Islet precursor cell (in vitro differentiated cells): ENCODE measurements around the gene CERS6.
A peak's percentile ranks its signal among the peaks of the same experiment; 100 is the strongest.

ENCODE experiments used
- DNase-seq: peaks from one replicate; pipeline ENCODE4 v3.0.0-alpha.2; 2018

The CERS6 gene

DNA sequence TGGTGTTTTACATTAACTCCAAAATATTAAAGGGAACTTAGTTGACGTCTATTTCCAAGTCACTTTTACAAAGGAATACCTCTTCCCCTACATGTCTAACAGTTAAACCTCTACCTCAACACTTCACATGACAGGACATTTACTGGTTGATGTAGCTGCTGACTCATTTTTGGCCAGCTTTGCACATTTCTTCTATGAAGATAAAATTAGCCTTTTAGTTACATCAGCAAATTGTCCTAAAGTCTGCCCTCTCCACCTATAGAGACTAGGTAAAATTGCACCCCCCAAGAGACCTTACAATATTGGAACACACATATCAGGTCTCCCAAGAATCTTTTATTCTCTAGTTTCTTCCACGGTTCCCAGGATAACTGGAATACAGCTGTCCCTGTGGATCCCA lies 10.1 kb upstream of the CERS6 start:
- DNase-seq = no peak

DNA sequence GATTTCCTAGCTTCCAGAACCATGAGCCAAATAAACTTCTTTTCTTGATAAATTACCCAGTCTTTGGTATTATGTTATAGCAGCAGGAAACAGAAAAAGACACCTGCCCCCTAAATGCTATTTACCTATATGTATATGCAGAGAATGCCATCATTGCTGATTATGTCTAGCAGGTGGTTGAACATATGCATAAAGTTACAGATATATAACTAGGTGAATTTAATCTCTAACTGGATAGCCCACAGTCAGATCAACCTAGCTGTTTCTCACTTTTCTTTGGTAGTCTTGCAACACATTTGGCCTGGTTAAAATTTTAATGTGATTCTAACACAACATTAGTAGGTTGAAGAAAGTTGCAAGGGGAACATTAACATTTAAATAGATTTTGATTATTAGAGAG lies 7.1 kb upstream of the CERS6 start:
- DNase-seq = no peak

DNA sequence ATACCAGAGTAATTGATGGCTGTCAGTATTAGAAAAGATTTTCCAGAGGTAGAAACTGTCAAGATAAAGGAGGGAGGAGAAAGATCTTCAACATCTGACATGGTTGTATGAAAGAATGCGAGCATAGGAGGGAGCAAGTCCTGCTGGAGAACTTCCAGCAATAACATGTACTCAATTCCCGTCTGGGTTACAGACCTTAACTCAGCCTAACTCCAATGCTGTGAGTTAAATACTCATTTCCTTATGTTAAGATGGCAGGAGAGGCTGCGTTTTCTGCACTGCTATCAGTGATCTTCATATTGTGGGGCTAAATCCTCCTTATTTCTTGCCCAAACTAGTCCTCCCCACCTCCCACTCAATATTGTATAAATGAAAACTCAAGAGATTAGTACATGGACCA lies 6.7 kb upstream of the CERS6 start:
- no peak for DNase-seq

DNA sequence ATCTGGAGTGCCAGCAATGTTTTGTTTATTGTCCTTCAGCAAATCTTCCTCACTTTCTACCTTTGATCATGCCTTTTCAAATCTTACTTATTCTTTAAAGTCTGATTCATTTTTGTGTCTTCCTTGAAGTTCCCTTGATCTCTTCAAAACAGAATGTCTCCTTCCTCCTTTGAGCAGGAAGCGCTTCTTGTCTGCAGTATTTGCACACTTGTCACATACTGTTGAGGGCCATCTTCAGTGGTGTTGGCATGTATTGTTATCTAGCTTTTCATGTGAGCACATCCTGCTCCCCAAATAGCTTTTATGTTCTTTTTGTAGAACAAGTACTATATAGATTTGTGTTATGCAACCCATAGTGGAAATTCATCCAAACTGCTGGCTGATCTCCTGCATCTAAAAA lies 5.9 kb upstream of the CERS6 start:
- DNase-seq = no peak

DNA sequence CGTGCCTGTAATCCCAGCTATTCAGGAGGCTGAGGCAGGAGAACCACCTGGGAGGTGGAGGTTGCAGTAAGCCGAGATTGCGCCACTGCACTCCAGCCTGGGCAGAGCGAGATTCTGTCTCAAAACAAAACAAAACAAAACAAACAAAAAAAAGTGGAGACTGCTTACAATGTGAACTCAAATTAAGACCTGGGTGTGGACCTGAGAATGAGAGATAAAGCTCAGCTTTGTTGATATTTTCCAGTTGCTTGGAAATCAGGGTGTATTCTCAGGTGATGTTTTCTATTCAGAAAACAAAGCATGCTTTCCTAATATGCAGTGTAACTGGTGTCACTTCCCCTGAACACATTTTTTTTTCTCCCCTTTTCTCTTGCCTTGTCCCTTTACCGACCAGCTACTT lies 5.3 kb upstream of the CERS6 start:
- DNase-seq = no peak

DNA sequence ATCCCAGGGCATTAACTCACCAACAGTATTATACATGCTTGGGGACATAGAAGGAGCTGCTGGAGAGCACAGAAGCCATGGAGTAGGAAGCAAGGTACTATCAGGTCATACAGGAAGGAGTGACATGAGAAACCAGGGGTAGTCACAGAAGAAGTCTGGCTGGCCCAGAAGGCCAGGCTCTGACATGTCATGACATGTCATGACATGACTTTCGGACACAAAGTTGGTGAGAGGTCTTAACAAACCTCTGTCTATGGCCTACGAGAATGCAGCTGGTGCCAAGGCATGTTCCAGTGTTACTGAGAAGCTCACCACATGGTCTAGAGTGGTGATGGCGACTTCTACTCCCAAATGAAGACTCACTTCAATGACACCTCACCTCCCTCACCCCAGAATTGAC lies 3.3 kb upstream of the CERS6 start:
- DNase-seq = no peak

DNA sequence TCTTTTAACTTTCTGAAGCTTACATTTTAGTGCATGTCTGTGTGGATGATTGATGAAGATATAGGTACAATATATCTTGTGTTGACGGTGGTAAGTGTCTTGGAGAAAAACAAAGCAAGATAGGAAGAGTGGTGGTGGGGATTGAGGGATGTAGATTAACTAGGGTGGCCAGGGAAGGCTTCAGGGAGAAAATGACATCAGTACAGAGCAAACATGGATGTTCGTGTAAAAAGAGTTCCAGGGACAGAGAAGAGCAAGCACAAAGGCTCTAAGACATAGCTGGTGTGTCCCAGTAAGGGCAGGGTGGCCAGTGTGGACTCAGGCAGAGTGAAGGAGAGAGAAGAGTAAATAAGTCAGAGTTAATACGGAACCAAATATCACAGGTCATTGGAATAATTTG lies 2.7 kb upstream of the CERS6 start:
- DNase-seq = no peak

DNA sequence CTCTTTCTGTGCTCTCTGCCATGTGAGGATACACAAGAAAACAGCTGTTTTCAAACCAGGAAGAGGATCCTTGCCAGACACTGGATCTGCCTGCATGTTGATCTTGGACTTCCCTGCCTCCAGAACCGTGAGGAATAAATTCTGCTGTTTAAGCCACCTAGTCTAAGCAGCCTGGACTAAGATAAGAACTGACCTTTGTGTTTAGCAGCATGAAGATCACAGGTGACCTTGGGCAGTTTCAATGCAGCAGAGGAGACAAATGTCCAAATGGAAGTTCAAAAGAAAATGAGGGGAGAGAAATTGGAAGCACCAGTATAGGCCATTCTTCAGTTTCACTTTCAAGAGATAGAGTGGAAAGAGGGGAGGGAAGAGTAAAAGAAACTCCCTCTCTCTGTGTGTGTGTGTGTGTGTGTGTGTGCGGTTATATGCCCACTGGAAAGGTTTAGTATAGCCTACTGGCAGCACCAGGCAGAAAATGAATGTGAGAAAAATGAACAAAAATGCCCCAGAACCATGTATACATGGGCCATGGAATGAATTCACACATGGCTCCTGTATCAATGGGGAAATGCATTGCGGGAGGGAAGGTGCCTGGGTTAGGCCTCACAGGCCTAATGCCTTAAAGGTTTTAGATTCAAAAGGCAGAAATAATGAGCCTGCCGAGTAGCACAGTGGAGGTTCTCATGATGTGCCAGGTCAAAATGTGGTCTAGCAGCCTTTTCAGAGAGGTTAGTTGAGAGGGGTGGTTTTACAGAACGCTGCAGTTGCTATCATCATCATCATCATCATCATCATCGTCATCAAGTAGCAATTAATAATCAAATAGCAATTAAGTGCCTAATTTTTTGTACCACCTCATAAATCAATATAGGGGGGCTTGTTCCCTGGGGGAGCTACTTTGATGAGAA lies 1.1 kb upstream of the CERS6 start:
- DNase-seq = no peak

DNA sequence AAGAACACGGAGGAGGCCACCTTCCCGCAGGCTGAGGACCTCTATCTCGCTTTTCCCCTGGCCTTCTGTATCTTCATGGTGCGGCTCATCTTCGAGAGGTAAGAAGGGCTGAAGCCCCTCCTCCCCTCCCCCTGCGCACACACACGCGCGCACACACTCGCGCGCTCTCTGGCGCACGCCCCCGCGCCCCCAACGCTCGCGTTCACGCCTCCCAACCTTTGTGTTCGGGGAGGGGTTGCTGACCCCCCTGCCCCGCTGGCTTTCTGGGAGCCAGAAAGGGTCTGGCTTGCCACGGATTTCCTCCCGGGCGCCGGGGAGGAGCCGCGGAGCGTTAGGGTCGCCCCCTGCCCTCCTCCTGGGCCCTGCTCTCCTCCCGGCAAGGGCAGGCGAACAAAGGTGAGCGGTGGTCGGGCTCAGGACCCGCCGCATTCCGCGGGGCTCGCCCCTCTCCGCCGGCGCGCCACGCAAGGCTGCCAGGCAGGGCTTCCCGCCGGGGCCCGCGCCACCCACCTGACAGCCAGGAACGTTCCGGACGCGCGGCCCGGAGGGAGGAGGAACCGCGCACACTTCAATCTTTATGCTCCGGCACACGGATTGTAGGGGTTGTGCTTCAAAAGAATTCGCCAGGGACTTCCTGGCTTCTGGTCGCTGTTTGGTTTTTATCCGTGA lies 583 bp downstream of the CERS6 start:
- peak; percentile 71 for DNase-seq

DNA sequence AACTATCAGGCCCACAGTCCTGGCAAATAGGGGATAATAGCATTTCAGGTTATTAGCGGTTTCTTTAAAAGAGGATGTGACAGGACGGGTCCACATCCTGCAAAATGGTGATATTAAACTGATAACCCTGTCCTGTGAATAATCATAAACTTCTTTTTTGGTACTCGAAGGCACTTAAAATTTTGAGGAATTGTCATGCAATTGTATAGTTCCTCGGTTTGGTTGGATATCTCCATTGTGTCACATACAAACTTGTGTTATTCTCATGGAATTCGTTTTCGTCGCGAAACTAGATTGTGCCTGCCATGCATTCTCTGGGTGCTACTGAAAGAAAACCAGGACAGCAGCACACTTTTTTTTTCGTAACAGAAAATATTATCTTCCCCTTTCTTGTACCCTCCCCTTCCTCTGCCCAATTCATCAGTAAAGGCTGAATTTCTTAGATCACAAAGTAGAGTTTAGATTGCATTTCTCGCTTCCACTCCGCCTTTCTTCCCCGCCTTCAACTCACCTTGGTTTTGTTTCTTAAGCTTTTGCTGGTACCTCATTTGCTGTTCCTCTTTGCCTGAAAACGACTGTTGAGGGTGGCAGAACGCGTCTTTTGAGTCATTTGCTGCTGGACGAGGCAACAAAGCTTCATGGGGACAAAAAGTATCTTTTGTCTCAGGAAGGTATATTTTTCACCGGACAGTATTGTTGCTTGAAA lies 1.3 kb downstream of the CERS6 start:
- DNase-seq = no peak

DNA sequence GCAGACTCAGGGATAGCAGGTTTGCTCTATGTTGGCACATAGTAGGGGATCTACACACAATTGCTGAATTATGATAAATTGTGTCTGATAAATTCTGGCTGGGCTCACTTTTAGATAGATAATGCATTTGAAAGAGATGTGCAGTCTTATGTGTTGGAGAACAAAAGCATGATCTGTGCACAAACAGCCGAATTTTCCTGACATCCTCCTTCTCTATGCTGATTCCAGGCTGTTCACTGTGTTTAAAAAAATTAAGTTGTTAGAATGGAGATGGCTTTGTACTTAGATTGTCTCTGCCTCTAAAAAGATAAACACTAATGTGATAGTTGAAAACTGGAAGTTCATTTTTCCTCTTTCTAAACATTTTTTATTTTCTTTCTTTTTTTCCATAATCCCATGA lies 2.1 kb downstream of the CERS6 start:
- no peak for DNase-seq

DNA sequence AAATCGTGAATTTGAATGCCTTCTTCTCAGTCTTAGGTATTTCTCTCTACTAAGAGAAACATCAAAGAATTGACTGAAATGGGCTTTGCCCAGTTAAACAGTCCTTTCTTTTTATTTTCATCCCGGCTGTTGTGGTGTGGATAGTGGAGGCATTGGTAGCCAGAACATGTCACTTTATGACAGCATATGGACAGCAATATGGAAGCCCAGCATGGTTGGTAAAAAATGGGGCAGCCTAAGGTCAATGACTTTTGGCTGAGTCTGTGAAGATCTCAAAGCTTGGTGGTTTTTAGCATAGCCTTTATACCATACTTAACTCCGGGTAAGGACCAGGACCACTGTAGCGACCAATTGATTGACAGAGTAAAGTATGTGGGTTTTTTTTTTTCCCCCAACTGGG lies 3.2 kb downstream of the CERS6 start:
- DNase-seq = no peak

DNA sequence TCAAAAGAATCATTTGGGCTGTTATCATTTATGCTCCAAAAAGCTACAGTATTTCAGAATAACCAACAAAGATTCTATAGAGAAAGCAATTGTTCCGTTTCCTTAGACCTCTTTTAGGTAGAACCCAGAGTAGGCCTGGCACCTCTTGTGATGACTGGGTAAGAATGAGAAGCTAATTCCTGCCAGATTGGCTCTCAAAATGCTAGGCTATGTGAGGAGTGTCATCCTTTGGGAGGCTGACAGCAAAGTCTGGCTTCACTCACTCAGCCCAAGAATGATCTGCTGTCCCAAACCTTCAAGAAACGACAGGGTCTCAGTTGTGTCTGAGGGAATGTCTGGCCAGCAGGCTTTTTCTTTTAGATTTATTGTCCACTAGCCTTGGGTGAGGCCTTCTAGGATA lies 4.5 kb downstream of the CERS6 start:
- DNase-seq = peak; percentile 78

DNA sequence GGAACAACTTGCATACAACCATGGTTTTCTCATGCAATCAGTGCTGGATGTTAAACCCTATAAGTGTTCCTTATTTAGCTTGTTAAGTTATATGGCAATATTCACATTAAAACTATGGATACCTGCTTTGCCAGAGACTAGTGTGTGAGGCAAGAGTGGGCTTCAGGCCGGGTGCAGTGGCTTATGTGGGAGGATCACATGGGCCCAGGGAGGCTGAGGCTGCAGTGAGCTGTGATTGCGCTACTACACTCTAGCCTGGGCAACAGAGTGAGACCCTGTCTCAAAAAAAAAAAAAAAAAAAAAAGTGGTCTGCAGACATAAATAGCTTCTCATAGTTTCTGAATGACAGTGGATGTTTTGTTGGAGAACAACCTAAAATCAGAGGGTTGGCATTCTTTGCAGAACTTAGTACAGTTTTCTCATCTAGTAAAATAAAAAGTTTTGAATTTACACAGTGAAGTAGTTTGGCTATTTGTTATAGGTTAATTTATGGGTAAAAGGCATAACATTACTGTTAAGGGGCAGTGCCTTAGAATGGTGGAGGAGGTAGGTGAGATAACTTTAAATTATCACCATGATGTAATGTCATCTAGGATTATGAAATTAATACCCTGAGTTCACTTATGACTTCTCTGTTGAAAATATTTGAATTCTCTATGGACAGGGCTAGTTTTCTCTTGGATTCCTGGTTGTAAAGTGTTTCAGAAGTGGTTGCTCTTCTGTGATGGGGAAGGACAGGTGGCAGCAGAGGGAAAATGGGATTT lies 5.3 kb downstream of the CERS6 start:
- no peak for DNase-seq

DNA sequence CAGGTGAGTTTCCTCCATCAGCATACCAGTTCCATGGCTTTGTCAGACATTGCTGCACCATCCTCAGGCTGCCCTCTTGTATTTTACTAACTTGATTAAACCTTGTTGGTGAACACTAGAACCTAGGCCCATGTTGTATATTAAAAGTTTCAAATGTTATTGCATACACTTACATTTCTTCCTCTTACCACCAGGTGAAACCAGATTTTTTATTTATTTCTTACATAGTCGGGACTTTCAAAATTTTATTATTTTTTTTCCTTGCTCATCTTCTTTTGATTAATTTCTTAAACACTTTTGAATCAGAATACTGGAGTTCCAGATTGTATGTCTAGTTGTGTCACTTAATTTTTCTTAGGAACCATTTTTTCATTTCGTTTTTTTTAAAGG lies 5.9 kb downstream of the CERS6 start:
- no peak for DNase-seq

DNA sequence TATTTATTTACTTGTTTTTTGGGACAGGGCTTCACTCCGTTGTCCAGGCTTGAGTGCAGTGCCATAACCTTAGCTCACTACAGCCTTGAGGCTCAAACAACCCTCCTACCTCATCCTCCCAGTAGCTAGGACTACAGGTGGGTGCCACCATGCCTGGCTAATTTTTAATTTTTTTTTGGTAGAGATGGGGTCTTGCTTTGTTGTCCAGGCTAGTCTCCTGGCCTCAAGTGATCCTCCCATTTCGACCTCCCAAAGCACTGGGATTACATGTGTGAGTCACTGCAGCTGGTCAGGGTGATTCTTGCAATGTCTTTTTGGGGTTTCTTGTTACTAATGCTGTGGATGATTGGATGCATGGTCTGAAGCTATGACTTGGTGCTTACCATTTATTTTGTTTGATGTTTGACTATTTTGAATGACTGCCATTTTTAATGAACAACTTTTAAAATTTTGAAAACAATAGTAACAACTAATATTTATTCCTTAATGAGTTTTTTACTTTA lies 6.5 kb downstream of the CERS6 start:
- no peak for DNase-seq

DNA sequence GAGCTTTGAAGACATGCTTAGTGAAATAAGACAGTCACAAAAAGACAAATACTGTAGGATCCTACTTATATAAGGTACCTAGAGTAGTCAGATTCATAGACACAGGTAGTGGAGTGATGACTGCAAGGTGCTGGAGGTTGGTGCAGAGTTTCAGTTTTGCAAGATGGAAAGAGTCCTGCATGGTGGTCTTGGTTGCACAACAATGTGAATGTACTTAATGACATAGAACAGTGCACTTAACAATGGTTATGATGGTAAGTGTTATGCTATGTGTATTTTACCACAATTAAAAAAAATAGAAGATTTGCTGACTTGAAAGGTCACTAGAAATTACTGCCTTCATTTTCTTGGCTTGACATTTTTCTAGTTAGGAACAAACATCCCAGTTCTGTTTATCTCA lies 9.5 kb downstream of the CERS6 start:
- no peak for DNase-seq

DNA sequence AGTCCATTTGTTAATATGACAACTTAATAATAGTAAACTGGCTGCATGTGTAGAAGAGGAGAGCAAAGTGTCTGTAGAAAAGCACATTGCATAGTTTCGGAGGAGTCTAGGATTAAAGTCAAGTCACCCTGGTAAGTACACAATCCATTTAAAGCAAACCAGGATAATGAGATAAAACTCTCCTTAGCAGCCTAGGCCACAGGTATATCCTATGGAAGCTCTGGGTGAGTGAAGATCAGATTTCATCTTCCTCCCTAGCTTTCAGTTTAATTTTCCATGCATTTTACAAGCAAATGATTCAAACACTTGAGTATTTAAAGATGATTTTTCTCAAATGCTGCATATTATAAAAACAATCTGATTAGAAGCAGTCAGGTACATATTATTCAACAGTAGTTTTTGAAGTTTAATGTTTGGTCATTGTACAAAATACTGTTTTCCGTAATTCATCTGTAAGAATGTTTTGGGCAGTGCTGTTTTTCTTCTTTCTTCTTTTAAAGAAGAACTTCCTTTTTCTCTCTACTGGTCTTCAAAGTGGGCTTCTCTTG lies 10.2 kb downstream of the CERS6 start:
- no peak for DNase-seq

DNA sequence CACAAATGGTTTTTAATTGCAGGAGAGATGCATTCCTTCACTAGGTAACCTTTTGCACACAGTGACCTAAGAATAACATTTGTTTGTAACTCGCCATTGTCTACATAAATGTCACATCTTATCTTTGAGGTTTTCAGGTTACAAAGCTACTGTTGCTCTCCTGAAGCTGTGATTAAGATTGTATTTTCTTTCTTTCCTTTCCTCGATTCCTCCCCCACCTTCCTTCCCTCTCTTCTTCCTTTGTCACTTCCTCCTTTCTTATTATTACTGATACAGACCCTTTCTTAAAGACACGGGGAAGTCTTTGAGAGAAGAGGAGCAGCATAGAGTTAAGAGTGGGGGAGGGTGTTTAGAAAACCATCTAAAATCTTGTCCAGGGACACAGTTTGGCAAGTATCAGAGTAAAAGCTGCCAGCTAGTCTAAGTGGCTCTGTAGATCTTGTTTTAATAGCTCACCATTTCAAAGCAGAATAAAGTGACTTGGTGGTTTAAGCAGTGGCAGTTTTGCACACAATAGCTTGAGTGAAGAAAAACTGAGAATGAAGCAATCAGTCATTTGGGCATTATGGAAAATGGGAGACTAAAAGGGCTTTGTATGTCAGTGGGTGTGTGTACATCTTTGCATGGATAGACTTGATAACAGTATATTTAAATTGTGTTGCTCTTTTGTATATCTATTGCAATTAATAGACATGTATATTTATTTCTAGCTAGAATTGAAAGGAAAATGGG lies 10.9 kb downstream of the CERS6 start:
- DNase-seq = no peak

DNA sequence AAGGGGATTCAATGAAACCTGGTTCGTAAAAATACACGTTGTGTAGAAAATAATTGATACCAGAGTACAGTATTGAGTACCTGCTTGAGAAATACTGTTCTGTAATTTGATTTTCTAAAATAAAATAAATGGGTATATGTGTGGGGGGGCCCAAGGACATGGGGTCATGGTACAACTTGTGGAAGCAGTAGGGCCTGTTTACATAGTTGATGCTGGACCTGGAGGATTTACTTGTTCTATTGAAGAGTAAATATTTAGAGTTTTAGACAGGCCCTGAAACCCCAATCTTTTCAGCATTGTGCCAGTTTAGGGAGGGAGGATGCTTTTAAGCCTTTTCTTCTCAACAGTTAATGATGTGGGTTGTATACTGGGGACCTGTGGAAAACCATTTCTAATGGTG lies 11.7 kb downstream of the CERS6 start:
- no peak for DNase-seq

DNA sequence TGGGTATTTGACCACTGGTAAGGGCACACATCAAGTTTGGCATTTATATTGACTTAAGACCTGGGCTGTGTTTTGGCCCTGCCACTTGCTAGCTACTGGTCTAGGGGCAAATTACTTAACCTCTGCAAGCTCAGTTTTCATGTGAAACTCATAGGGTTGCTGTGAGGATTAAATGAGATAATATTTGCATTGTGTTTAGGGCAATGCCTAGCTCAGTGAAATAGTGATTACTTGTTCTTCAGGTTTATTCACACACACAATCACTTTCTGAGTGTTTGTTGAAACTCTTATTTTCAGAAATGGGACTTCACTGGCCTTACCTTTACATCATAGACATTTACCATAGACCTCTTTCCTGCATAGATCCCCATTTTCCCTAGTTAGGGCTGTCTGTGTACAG lies 12.3 kb downstream of the CERS6 start:
- no peak for DNase-seq
